HCT116 (cell line): ENCODE results near the gene GALNT2. TPM values are rescaled to one million over a fixed set of nuclear protein-coding genes. Genes with fewer than 3 reads are reported as not detected.

Source experiments
- ATAC-seq: fragments of 200-7000 bp; cut with Tn5 transposase; 2 replicates; pipeline ENCODE4 v1.9.1; 2020; ENCODE audit warnings: mild to moderate bottlenecking, moderate library complexity
- BruUV-seq: library from RNA; stranded (reverse); fragments of 400-500 nt; replicated peaks from 2 replicates; lab custom pipeline; 2021; lab: Mats Ljungman, UMichigan
- CTCF ChIA-PET: fragments of 300-600 bp; sonication (Branson Sonifier 250); formaldehyde crosslinking; loops from one replicate; lab custom pipeline; 2021; ENCODE audit warnings: antibody characterized with exemption; lab: Charles Lee
- POLR2A ChIA-PET: fragments of 300-600, 350-600 bp; sonication (Branson Sonifier 250); formaldehyde crosslinking; loops from one replicate; lab custom pipeline; 2021; ENCODE audit warnings: antibody characterized with exemption; lab: Charles Lee
- RAD21 ChIA-PET, 2 experiments: fragments of 300-600 bp; sonication (Branson Sonifier 250); formaldehyde crosslinking; loops; one replicate each; lab custom pipeline; 2023; ENCODE audit warnings: low total read pairs in 2 of 2; ENCODE audit not compliant: uncharacterized antibody in 2 of 2, unreplicated experiment in 2 of 2, low non-redundant PET in 1 of 2; lab: Charles Lee
- DNase-seq: peaks from one replicate; pipeline ENCODE4 v3.0.0-alpha.2; 2010; ENCODE audit warnings: low read depth, low spot score
- H2AFZ ChIP-seq: fragments of 200-600 bp; shearing (Covaris generic), sonication (generic); 2 replicates; pipeline ENCODE4 v1.6.1; 2017; ENCODE audit warnings: low read depth, mixed run types, mixed read lengths, antibody characterized with exemption, low read length; ENCODE audit not compliant: poor library complexity, severe bottlenecking
- H3K27ac ChIP-seq: 2 replicates; pipeline ENCODE4 v1.5.1; 2012; ENCODE audit warnings: low read depth, low read length
- H3K27me3 ChIP-seq: fragments of 200-600 bp; sonication (generic); 2 replicates; pipeline ENCODE4 v1.6.1; 2016; ENCODE audit warnings: mixed run types, low read length, mixed read lengths; ENCODE audit not compliant: insufficient read depth
- H3K36me3 ChIP-seq, 2 experiments: fragments of 200-500 bp in 1 of 2; fragments of 200-600 bp in 1 of 2; sonication (Bioruptor generic) in 1 of 2; sonication (generic) in 1 of 2; 2 replicates each; pipeline versions ENCODE4 v1.5.1 to v1.6.1; 2014 to 2016; ENCODE audit warnings: low read length in 2 of 2, inconsistent platforms in 1 of 2, mixed read lengths in 1 of 2, mixed run types in 1 of 2; ENCODE audit not compliant: insufficient read depth in 2 of 2, control insufficient read depth in 1 of 2
- H3K4me1 ChIP-seq, 2 experiments: fragments of 200-600 bp in 1 of 2; sonication (generic) in 1 of 2; 2 replicates each; pipeline versions ENCODE4 v1.5.1 to v1.6.1; 2012 to 2017; ENCODE audit warnings: low read length in 2 of 2, inconsistent platforms in 1 of 2, mild to moderate bottlenecking in 1 of 2, mixed read lengths in 1 of 2, mixed run types in 1 of 2, moderate library complexity in 1 of 2; ENCODE audit not compliant: insufficient read depth in 2 of 2, control insufficient read depth in 1 of 2
- H3K4me2 ChIP-seq: fragments of 200-600 bp; sonication (generic); 2 replicates; pipeline ENCODE4 v1.6.1; 2017; ENCODE audit warnings: mixed run types, low read length, mixed read lengths
- H3K4me3 ChIP-seq, 2 experiments: fragments of 200-600 bp in 1 of 2; sonication (generic) in 1 of 2; replicated peaks in 1 of 2; 2 replicates each; pipeline ENCODE4 v1.5.1; 2011 to 2016; ENCODE audit warnings: low read length in 2 of 2, control low read depth in 1 of 2, low read depth in 1 of 2, mild to moderate bottlenecking in 1 of 2, mixed read lengths in 1 of 2, mixed run types in 1 of 2
- H3K79me2 ChIP-seq: fragments of 200-600 bp; sonication (generic); 2 replicates; pipeline ENCODE4 v1.6.1; 2017; ENCODE audit warnings: mild to moderate bottlenecking, mixed run types, low read length, moderate library complexity, mixed read lengths; ENCODE audit not compliant: insufficient read depth
- H3K9ac ChIP-seq: fragments of 200-600 bp; sonication (generic); 2 replicates; pipeline ENCODE4 v1.6.1; 2016; ENCODE audit warnings: low read length, mixed read lengths
- H3K9me2 ChIP-seq: fragments of 200-600 bp; sonication (generic), shearing (Covaris generic); 2 replicates; pipeline ENCODE4 v1.6.1; 2017; ENCODE audit warnings: mixed run types, mild to moderate bottlenecking, moderate library complexity; ENCODE audit not compliant: insufficient read depth
- H3K9me3 ChIP-seq, 2 experiments: fragments of 200-500 bp in 1 of 2; fragments of 200-600 bp in 1 of 2; sonication (Bioruptor generic) in 1 of 2; sonication (generic) in 1 of 2; 2 replicates each; pipeline ENCODE4 v1.6.1; 2014 to 2017; ENCODE audit warnings: low read length in 2 of 2, mixed read lengths in 2 of 2, inconsistent platforms in 1 of 2, low read depth in 1 of 2, mild to moderate bottlenecking in 1 of 2, mixed run types in 1 of 2, moderate library complexity in 1 of 2; ENCODE audit not compliant: control insufficient read depth in 1 of 2, insufficient read depth in 1 of 2
- H4K20me1 ChIP-seq: fragments of 200-600 bp; sonication (generic), shearing (Covaris generic); 2 replicates; pipeline ENCODE4 v1.6.1; 2017; ENCODE audit warnings: mixed run types, mild to moderate bottlenecking, moderate library complexity; ENCODE audit not compliant: insufficient read depth
- ATF3 ChIP-seq: IDR thresholded peaks from 2 replicates; pipeline ENCODE4 v1.6.1; 2012
- CBX3 ChIP-seq: IDR thresholded peaks from 2 replicates; pipeline ENCODE4 v1.6.1; 2012; ENCODE audit warnings: low read depth
- CTCF ChIP-seq, 3 experiments: fragments of 200-600 bp in 1 of 3; sonication (generic) in 1 of 3; IDR thresholded peaks in 2 of 3; conservative IDR thresholded peaks in 1 of 3; 2 replicates each; pipeline ENCODE4 v1.5.1; 2012 to 2017; ENCODE audit warnings: low read depth in 2 of 3, low read length in 2 of 3, antibody characterized with exemption in 1 of 3, borderline replicate concordance in 1 of 3, control low read depth in 1 of 3, mild to moderate bottlenecking in 1 of 3, mixed read lengths in 1 of 3, mixed run types in 1 of 3, moderate library complexity in 1 of 3; ENCODE audit not compliant: insufficient read depth in 1 of 3
- EGR1 ChIP-seq: IDR thresholded peaks from 2 replicates; pipeline ENCODE4 v1.6.1; 2012; ENCODE audit warnings: low read depth
- ELF1 ChIP-seq: IDR thresholded peaks from 2 replicates; pipeline ENCODE4 v1.6.1; 2012; ENCODE audit warnings: low read depth, borderline replicate concordance
- EZH2 ChIP-seq: fragments of 200-600 bp; sonication (generic); IDR thresholded peaks from 2 replicates; pipeline ENCODE4 v1.6.1; 2017; ENCODE audit warnings: antibody characterized with exemption, mixed run types
- EZH2phosphoT487 ChIP-seq: fragments of 200-600 bp; IDR thresholded peaks from 2 replicates; pipeline ENCODE4 v1.6.1; 2018; ENCODE audit warnings: antibody characterized with exemption, borderline replicate concordance
- FOSL1 ChIP-seq: IDR thresholded peaks from 2 replicates; pipeline ENCODE4 v1.6.1; 2012; ENCODE audit warnings: low read depth
- JUND ChIP-seq: IDR thresholded peaks from 2 replicates; pipeline ENCODE4 v1.6.1; 2012
- MAX ChIP-seq: IDR thresholded peaks from 2 replicates; pipeline ENCODE4 v1.6.1; 2012
- POLR2A ChIP-seq: IDR thresholded peaks from 2 replicates; pipeline ENCODE4 v1.7.0; 2011; ENCODE audit warnings: borderline replicate concordance; ENCODE audit not compliant: insufficient read depth, insufficient read length; ENCODE audit errors: extremely low read depth
- POLR2AphosphoS5 ChIP-seq: IDR thresholded peaks from 2 replicates; pipeline ENCODE4 v1.6.1; 2011; ENCODE audit warnings: mild to moderate bottlenecking, low read depth, low read length, moderate library complexity
- RAD21 ChIP-seq: IDR thresholded peaks from 2 replicates; pipeline ENCODE4 v1.6.1; 2012; ENCODE audit warnings: low read depth, mild to moderate bottlenecking
- REST ChIP-seq: IDR thresholded peaks from 2 replicates; pipeline ENCODE4 v1.6.1; 2012; ENCODE audit warnings: low read depth
- SIN3A ChIP-seq: IDR thresholded peaks from 2 replicates; pipeline ENCODE4 v1.6.1; 2012; ENCODE audit warnings: low read depth
- SP1 ChIP-seq: IDR thresholded peaks from 2 replicates; pipeline ENCODE4 v1.6.1; 2012; ENCODE audit warnings: low read depth
- TCF7L2 ChIP-seq: IDR thresholded peaks from 2 replicates; pipeline ENCODE4 v1.7.0; 2011; ENCODE audit warnings: borderline replicate concordance, inconsistent platforms; ENCODE audit not compliant: insufficient read depth, insufficient read length; ENCODE audit errors: extremely low read depth
- YY1 ChIP-seq: IDR thresholded peaks from 2 replicates; pipeline ENCODE4 v1.6.1; 2011; ENCODE audit warnings: low read length, low read depth, moderate library complexity, mild to moderate bottlenecking; ENCODE audit not compliant: insufficient replicate concordance; ENCODE audit errors: extremely low read depth
- ZNF274 ChIP-seq: fragments of 200-500 bp; sonication (Bioruptor generic); IDR thresholded peaks from 2 replicates; pipeline ENCODE4 v1.6.1; 2014; ENCODE audit warnings: mild to moderate bottlenecking, low read depth, low read length, inconsistent platforms
- intact Hi-C: fragments of 100-400 bp; cut with micrococcal nuclease; formaldehyde crosslinking; loops from 2 replicates; pipeline ENCODE4 v1.10.0; 2022
- total RNA-seq: library from RNA; stranded (reverse); gene quantifications from one replicate; pipeline ENCODE4 v1.2.1, GENCODE V29; 2021; ENCODE audit not compliant: unreplicated experiment

The GALNT2 gene
- total RNA-seq, 1 experiment from 2014 or later = 40.8 TPM

- H3K4me3 ChIP-seq = no peak overlapping the region
- H3K4me1 ChIP-seq = no peaks in the 10 kb centered on the region
- H3K9me3 ChIP-seq = no peaks in the 10 kb centered on the region
- ChIA-PET CTCF (no interaction called here), POLR2A (no interaction called here), RAD21 (no interaction called here)
- no peak overlapping the region for H3K27ac ChIP-seq
- no peaks in the 10 kb centered on the region for H4K20me1 ChIP-seq
- DNase-seq (no peak), ATAC-seq (no peak)
- intact Hi-C loops = no loop called here
- no peaks in the 10 kb centered on the region for H3K36me3 ChIP-seq
- no peak overlapping the region for H3K4me2 ChIP-seq
- no TSS peak for BruUV-seq
- no peak overlapping the region for H2AFZ ChIP-seq
- no peaks in the 10 kb centered on the region for H3K27me3 ChIP-seq
- no peak for TF ChIP-seq POLR2AphosphoS5
- no peak for TF ChIP-seq SP1
- no peak for TF ChIP-seq EZH2
- TF ChIP-seq SIN3A = no peak
- no peak for TF ChIP-seq CBX3
- no peak for TF ChIP-seq ZNF274
- TF ChIP-seq YY1 = no peak
- no peak for TF ChIP-seq EGR1
- no peak for TF ChIP-seq EZH2phosphoT487
- no peak for TF ChIP-seq MAX
- no peak for TF ChIP-seq REST
- no peak for TF ChIP-seq POLR2A
- TF ChIP-seq FOSL1 = no peak
- TF ChIP-seq CTCF (IDR thresholded peaks at IDR 0.05 in 2 of 3, conservative IDR thresholded peaks at IDR 0.05 in 1 of 3; ENCODE audit: borderline replicate concordance in 1 of 3, insufficient read depth in 1 of 3, low read depth in 2 of 3, low read length in 2 of 3) = no peak
- no peak for TF ChIP-seq RAD21
- no peak for TF ChIP-seq TCF7L2
- no peak for TF ChIP-seq ELF1
- no peak for TF ChIP-seq JUND
- no peak for TF ChIP-seq ATF3
- H3K9ac ChIP-seq = no peak overlapping the region
- no peaks in the 10 kb centered on the region for H3K9me2 ChIP-seq
- no peaks in the 10 kb centered on the region for H3K79me2 ChIP-seq
Observed at GRCh38 chr1:230212405-230212936, 145.4 kb downstream of the GALNT2 start.
